Heart left ventricle (tissue), 13 donors: Measurements from ENCODE around the gene WTIP.

ENCODE experiments used
- CTCF ChIP-seq, 12 donors: fragments of 200-600 bp; sonication (generic) in 4 of 12; IDR thresholded peaks; one replicate each; pipeline versions ENCODE4 v1.5.0 to v1.8.0; 2018 to 2022; ENCODE audit warnings: antibody characterized with exemption in 12 of 12, mild to moderate bottlenecking in 5 of 12
- POLR2A ChIP-seq, 2 donors: fragments of 450-650 bp; IDR thresholded peaks; one replicate each; pipeline ENCODE4 v1.6.1; 2017; ENCODE audit warnings: antibody characterized with exemption in 2 of 2, mild to moderate bottlenecking in 2 of 2, moderate library complexity in 2 of 2
- donor health status: ischemic (EF 13 %, LVEDD 7.1; RV severe dilation, severe dysfunction).
- donor health status: DM: no; HTN: yes; CAD: no.
- donor health status: DM: no; HTN: no; CAD: no.
- donor health status: ischemic (EF 25% LVEDD 6.9; RV normal size, moderate dysfunction).
- donor health status: ischemic (EF 25% LVEDD 5.7; RV mildly dilated, moderate dysfunction).
- donor health status: ischemic (EF 35%, LVEDD 5.7; RV mildly dilated, moderate dysfunction).
- donor health status: nonischemic (EF 11% LVEDD 7.7; RV severe dilation, severe dysfunction).
- donor health status: DM: yes; HTN: yes; CAD: no.
- donor health status: PGD.
- donor health status: ischemic (EF 29% LVEDD 5.4; RV normal size, mild dysfunction).
- donor health status: nonischemic (EF 23%, LVEDD 6.1; RV moderate dilation, normal function).

DNA sequence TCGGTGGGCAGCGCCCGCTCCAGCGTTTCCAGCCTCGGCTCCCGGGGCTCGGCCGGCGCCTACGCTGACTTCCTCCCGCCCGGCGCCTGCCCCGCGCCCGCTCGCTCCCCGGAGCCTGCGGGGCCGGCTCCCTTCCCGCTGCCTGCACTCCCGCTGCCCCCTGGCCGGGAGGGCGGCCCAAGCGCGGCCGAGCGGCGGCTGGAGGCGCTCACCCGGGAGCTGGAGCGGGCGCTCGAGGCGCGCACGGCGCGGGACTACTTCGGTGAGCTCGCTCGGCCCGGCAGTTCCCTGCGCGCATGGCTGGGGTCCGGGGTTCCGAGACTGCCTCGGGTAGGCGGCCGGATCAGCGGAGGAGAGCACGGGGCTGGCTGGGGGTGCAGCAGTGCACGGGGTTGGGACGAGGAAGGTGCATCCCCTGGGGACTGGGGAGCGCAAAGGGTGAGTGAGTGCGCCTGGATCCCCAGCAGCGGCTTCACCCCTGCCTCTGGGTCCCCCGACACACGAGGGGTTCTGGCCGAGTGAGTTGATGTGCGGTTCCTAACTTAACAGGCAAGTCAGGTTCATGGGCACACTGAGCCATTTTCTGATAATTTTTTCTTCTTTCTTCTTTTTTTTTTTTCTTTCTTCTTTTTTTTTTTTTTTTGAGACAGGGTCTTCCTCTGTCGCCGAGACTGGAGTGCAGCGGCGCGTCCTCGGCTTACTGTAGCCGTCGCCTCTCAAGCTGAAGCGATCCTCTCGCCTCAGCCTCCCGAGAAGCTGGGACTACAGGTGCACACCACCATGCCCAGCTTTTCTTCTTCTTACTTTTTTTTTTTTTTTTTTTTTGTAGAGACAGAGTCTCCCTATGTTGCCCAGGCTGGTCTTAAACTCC is 1.1 kb downstream of the WTIP start:
- no peak for TF ChIP-seq CTCF (IDR thresholded peaks at IDR 0.05)
- TF ChIP-seq POLR2A (IDR thresholded peaks at IDR 0.05) = no peak
